MM.1S (cell line): ENCODE data around the gene INHBC.

Experiments
- DNase-seq: peaks from one replicate; pipeline ENCODE4 v3.0.0-alpha.2; 2015
- H2AFZ ChIP-seq: fragments of 300-600 bp; sonication (generic); 2 replicates; pipeline ENCODE4 v1.6.0; 2016; ENCODE audit warnings: antibody characterized with exemption, low read length
- H3F3A ChIP-seq: fragments of 300-600 bp; sonication (generic); 2 replicates; pipeline ENCODE4 v1.6.1; 2016; ENCODE audit warnings: mild to moderate bottlenecking, antibody characterized with exemption, low read length, moderate library complexity, mixed read lengths; ENCODE audit not compliant: insufficient read depth
- H3K27ac ChIP-seq: fragments of 300-600 bp; sonication (generic); 2 replicates; pipeline ENCODE4 v1.5.1; 2016; ENCODE audit warnings: mild to moderate bottlenecking, low read length
- H3K27me3 ChIP-seq: fragments of 300-600 bp; sonication (generic); replicated peaks from 2 replicates; pipeline ENCODE4 v1.6.0; 2016; ENCODE audit warnings: low read length; ENCODE audit not compliant: insufficient read depth
- H3K36me3 ChIP-seq: fragments of 300-600 bp; sonication (generic); replicated peaks from 2 replicates; pipeline ENCODE4 v1.6.1; 2016; ENCODE audit warnings: mild to moderate bottlenecking, low read length, mixed read lengths; ENCODE audit not compliant: insufficient read depth
- H3K4me1 ChIP-seq: fragments of 300-600 bp; sonication (generic); 2 replicates; pipeline ENCODE4 v1.6.1; 2016; ENCODE audit warnings: low read length, mixed read lengths
- H3K4me2 ChIP-seq: fragments of 300-600 bp; sonication (generic); 2 replicates; pipeline ENCODE4 v1.6.0; 2016; ENCODE audit warnings: low read depth, low read length
- H3K4me3 ChIP-seq: fragments of 300-600 bp; sonication (generic); 2 replicates; pipeline ENCODE4 v1.5.1; 2016; ENCODE audit warnings: low read length, mixed read lengths
- H3K79me2 ChIP-seq: fragments of 300-600 bp; sonication (generic); 2 replicates; pipeline ENCODE4 v1.6.1; 2016; ENCODE audit warnings: mixed run types, low read length, mixed read lengths
- H3K9ac ChIP-seq: fragments of 300-600 bp; sonication (generic); 2 replicates; pipeline ENCODE4 v1.6.1; 2016; ENCODE audit warnings: low read length, mixed read lengths
- H3K9me2 ChIP-seq: fragments of 300-600 bp; sonication (generic); replicated peaks from 2 replicates; pipeline ENCODE4 v1.6.1; 2016; ENCODE audit warnings: mild to moderate bottlenecking, low read length, mixed read lengths; ENCODE audit not compliant: insufficient read depth
- H3K9me3 ChIP-seq: fragments of 300-600 bp; sonication (generic); replicated peaks from 2 replicates; pipeline ENCODE4 v1.6.1; 2016; ENCODE audit warnings: mild to moderate bottlenecking, low read length, mixed read lengths; ENCODE audit not compliant: insufficient read depth
- H4K20me1 ChIP-seq: fragments of 300-600 bp; sonication (generic); 2 replicates; pipeline ENCODE4 v1.6.1; 2016; ENCODE audit warnings: mild to moderate bottlenecking, low read length, moderate library complexity, mixed read lengths; ENCODE audit not compliant: insufficient read depth
- EZH2 ChIP-seq: fragments of 300-600 bp; sonication (generic); optimal IDR thresholded peaks from 2 replicates; pipeline ENCODE3; 2017; ENCODE audit warnings: low read depth, mild to moderate bottlenecking, antibody characterized with exemption, low read length, mixed read lengths
- EZH2phosphoT487 ChIP-seq: fragments of 300-600 bp; sonication (generic); IDR thresholded peaks from 2 replicates; pipeline ENCODE4 v1.6.1; 2018; ENCODE audit warnings: antibody characterized with exemption, low read length
- TF ChIP-seq, protein P1 (sequence below): fragments of 300-600 bp; sonication (generic); IDR thresholded peaks from 2 replicates; pipeline ENCODE4 v1.5.1; 2016; ENCODE audit warnings: antibody characterized with exemption, low read length, mixed read lengths

INHBC gene

DNA sequence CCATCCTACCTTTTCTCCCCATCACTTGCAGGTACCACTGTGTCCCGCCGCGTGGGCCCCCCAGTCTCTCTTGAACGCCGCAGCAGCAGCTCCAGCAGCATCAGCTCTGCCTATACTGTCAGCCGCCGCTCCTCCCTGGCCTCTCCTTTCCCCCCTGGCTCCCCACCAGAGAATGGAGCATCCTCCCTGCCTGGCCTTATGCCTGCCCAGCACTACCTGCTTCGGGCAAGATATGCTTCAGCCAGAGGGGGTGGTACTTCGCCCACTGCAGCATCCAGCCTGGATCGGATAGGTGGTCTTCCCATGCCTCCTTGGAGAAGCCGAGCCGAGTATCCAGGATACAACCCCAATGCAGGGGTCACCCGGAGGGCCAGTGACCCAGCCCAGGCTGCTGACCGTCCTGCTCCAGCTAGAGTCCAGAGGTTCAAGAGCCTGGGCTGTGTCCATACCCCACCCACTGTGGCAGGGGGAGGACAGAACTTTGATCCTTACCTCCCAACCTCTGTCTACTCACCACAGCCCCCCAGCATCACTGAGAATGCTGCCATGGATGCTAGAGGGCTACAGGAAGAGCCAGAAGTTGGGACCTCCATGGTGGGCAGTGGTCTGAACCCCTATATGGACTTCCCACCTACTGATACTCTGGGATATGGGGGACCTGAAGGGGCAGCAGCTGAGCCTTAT, 35.8 kb downstream of the INHBC start:
- H3K27me3 ChIP-seq: peaks cover 30% of the 10 kb centered on the region
- H3K4me1 ChIP-seq: no peaks in the 10 kb centered on the region
- no peaks in the 10 kb centered on the region for H3K9me2 ChIP-seq
- H3F3A ChIP-seq: no peaks in the 10 kb centered on the region
- H3K9ac ChIP-seq: no peak overlapping the region
- H3K36me3 ChIP-seq: no peaks in the 10 kb centered on the region
- no peaks in the 10 kb centered on the region for H3K79me2 ChIP-seq
- DNase-seq: no peak
- no peak overlapping the region for H3K4me2 ChIP-seq
- H2AFZ ChIP-seq: no peak overlapping the region
- H4K20me1 ChIP-seq: no peaks in the 10 kb centered on the region
- H3K27ac ChIP-seq: no peak overlapping the region
- H3K4me3 ChIP-seq: no peak overlapping the region
- TF ChIP-seq EZH2 (no peak), EZH2phosphoT487 (no peak)
- TF ChIP-seq, protein P1, sequence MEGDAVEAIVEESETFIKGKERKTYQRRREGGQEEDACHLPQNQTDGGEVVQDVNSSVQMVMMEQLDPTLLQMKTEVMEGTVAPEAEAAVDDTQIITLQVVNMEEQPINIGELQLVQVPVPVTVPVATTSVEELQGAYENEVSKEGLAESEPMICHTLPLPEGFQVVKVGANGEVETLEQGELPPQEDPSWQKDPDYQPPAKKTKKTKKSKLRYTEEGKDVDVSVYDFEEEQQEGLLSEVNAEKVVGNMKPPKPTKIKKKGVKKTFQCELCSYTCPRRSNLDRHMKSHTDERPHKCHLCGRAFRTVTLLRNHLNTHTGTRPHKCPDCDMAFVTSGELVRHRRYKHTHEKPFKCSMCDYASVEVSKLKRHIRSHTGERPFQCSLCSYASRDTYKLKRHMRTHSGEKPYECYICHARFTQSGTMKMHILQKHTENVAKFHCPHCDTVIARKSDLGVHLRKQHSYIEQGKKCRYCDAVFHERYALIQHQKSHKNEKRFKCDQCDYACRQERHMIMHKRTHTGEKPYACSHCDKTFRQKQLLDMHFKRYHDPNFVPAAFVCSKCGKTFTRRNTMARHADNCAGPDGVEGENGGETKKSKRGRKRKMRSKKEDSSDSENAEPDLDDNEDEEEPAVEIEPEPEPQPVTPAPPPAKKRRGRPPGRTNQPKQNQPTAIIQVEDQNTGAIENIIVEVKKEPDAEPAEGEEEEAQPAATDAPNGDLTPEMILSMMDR: no peak
- H3K9me3 ChIP-seq: no peaks in the 10 kb centered on the region

GRCh38 chr12:57470970-57471656, 36.5 kb downstream of the INHBC start:
- TF ChIP-seq, protein P1: no peak
- Histone ChIP-seq H3K9ac (no peak overlapping the region), H2AFZ (no peak overlapping the region), H3K27ac (no peak overlapping the region), H3K36me3 (no peaks in the 10 kb centered on the region), H3K79me2 (no peaks in the 10 kb centered on the region), H3K4me2 (no peak overlapping the region), H3K9me2 (no peaks in the 10 kb centered on the region), H3K4me1 (no peaks in the 10 kb centered on the region), H3K27me3 (peaks cover 23% of the 10 kb centered on the region), H3F3A (no peaks in the 10 kb centered on the region), H4K20me1 (no peaks in the 10 kb centered on the region), H3K4me3 (no peak overlapping the region), H3K9me3 (no peaks in the 10 kb centered on the region)
- DNase-seq: no peak

GRCh38 chr12:57471661-57472060, 37.1 kb downstream of the INHBC start:
- Histone ChIP-seq H2AFZ (no peak overlapping the region), H3K4me1 (no peaks in the 10 kb centered on the region), H3K36me3 (no peaks in the 10 kb centered on the region), H3K9me3 (no peaks in the 10 kb centered on the region), H3K4me2 (no peak overlapping the region), H3K4me3 (no peak overlapping the region), H4K20me1 (no peaks in the 10 kb centered on the region), H3K9ac (no peak overlapping the region), H3F3A (no peaks in the 10 kb centered on the region), H3K9me2 (no peaks in the 10 kb centered on the region), H3K27ac (no peak overlapping the region), H3K27me3 (peaks cover 18% of the 10 kb centered on the region), H3K79me2 (no peaks in the 10 kb centered on the region)
- DNase-seq: no peak
- TF ChIP-seq EZH2 (no peak), EZH2phosphoT487 (no peak)
- TF ChIP-seq, protein P1: no peak
